Chondrocyte (in vitro differentiated cells): ENCODE data around the gene CD9. TPM values are rescaled to one million over a fixed set of nuclear protein-coding genes. Genes with fewer than 3 reads are reported as not detected.

ENCODE experiments used
- DNase-seq: peaks from one replicate; pipeline ENCODE4 v3.0.0; 2021; ENCODE audit warnings: mixed read lengths, low spot score
- H3K27ac Mint-ChIP-seq: one replicate; pipeline ENCODE4 v1.8.0; 2021; ENCODE audit warnings: mild to moderate bottlenecking, moderate library complexity, mixed read lengths; ENCODE audit not compliant: unreplicated experiment
- H3K27me3 Mint-ChIP-seq: 2 replicates; pipeline ENCODE4 v1.8.0; 2021; ENCODE audit warnings: low read depth, mixed read lengths
- H3K36me3 Mint-ChIP-seq: 2 replicates; pipeline ENCODE4 v1.8.0; 2021; ENCODE audit warnings: low read depth, mixed read lengths
- H3K4me1 Mint-ChIP-seq: 2 replicates; pipeline ENCODE4 v1.8.0; 2021; ENCODE audit warnings: low read depth, mild to moderate bottlenecking, mixed read lengths
- H3K4me3 Mint-ChIP-seq: one replicate; pipeline ENCODE4 v1.8.0; 2021; ENCODE audit warnings: mild to moderate bottlenecking, moderate library complexity, mixed read lengths; ENCODE audit not compliant: unreplicated experiment
- H3K9me3 Mint-ChIP-seq: 2 replicates; pipeline ENCODE4 v1.8.0; 2021; ENCODE audit warnings: low read depth, mixed read lengths
- total RNA-seq: library from RNA; stranded (reverse); gene quantifications from 3 replicates; pipeline ENCODE4 v1.2.1, GENCODE V29; 2021
- TF ChIP-seq, protein P1 (sequence below): fragments of 200-600 bp; sonication (generic); IDR thresholded peaks from 2 replicates; pipeline ENCODE4 v1.5.0; 2021; ENCODE audit warnings: antibody characterized with exemption, mild to moderate bottlenecking, moderate library complexity

CD9 gene
- total RNA-seq, 1 donor from 2014 or later: 60.7 TPM

DNA sequence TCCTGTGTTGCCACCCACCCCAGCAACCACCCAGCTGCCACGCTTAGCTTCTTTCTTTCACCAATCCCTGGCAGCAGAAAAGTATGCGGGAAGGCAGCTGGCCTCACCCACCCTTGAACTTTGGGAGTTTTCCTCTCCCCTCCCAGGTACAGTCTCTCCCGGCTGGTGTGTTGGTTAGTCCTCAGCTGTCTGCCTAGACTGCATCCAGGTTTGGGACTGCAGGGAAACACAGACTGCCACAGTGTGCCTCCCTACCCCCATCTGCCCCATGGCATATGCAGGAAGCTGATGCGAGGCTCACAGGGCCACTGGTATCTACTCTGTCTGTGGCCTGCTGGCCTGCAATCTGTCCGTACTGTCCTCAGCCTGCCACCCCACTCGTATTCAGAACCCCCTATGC, 2.1 kb downstream of the CD9 start:
- DNase-seq: no peak
- peak overlapping the region; percentile 41 for H3K4me3 Mint-ChIP-seq
- peaks cover 45% of the 10 kb centered on the region for H3K4me1 Mint-ChIP-seq
- H3K27me3 Mint-ChIP-seq: no peaks in the 10 kb centered on the region
- no peaks in the 10 kb centered on the region for H3K9me3 Mint-ChIP-seq
- H3K36me3 Mint-ChIP-seq: no peaks in the 10 kb centered on the region
- H3K27ac Mint-ChIP-seq: peak overlapping the region; percentile 37
- TF ChIP-seq, protein P1, sequence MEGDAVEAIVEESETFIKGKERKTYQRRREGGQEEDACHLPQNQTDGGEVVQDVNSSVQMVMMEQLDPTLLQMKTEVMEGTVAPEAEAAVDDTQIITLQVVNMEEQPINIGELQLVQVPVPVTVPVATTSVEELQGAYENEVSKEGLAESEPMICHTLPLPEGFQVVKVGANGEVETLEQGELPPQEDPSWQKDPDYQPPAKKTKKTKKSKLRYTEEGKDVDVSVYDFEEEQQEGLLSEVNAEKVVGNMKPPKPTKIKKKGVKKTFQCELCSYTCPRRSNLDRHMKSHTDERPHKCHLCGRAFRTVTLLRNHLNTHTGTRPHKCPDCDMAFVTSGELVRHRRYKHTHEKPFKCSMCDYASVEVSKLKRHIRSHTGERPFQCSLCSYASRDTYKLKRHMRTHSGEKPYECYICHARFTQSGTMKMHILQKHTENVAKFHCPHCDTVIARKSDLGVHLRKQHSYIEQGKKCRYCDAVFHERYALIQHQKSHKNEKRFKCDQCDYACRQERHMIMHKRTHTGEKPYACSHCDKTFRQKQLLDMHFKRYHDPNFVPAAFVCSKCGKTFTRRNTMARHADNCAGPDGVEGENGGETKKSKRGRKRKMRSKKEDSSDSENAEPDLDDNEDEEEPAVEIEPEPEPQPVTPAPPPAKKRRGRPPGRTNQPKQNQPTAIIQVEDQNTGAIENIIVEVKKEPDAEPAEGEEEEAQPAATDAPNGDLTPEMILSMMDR: no peak

DNA sequence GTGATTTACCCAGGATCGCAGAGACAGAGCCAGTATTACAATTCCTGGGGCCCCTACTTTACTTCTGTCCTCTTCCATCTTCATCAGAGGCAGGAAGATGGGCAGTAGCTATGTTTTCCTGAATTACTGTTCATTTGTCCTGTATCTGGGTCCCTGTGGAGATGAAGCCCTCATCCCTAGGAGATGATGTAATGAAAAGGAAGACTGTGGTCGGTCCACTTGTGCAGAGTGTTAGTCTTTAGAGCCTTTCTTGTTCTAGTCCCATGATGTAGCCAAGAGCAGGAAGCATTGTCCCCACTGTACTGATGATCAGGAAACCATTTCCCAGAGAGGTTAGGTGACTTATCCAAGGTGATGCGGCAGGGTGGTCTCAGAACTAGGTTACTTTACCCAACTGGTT, 2.6 kb downstream of the CD9 start:
- Mint-ChIP-seq H3K36me3 (no peaks in the 10 kb centered on the region), H3K4me1 (peaks cover 48% of the 10 kb centered on the region), H3K4me3 (no peak overlapping the region), H3K9me3 (no peaks in the 10 kb centered on the region), H3K27me3 (no peaks in the 10 kb centered on the region), H3K27ac (peak overlapping the region; percentile 37)
- TF ChIP-seq, protein P1: no peak
- DNase-seq: no peak

DNA sequence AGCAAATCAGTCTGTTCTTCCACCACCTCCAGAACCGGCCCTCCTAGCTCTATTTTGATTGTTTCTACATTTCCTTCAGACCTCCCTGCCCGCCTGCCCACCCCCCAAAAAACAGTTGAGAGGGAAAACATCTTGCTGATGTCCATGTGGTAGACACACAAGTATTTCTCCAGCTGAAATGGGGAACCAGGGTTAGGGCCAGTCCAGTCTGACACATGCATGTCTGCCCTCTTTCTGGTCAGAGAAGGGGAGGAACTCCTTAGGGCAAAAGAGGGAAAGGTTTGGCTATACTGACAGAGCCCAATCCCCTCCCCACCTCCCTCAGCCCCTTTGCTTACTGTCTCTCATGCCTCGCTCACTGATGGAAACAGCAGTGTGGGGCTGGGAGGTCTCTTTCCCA, 3.4 kb downstream of the CD9 start:
- TF ChIP-seq, protein P1: no peak
- Mint-ChIP-seq H3K27ac (no peak overlapping the region), H3K27me3 (no peaks in the 10 kb centered on the region), H3K9me3 (no peaks in the 10 kb centered on the region), H3K36me3 (no peaks in the 10 kb centered on the region), H3K4me3 (no peak overlapping the region), H3K4me1 (peaks cover 48% of the 10 kb centered on the region)
- no peak for DNase-seq

DNA sequence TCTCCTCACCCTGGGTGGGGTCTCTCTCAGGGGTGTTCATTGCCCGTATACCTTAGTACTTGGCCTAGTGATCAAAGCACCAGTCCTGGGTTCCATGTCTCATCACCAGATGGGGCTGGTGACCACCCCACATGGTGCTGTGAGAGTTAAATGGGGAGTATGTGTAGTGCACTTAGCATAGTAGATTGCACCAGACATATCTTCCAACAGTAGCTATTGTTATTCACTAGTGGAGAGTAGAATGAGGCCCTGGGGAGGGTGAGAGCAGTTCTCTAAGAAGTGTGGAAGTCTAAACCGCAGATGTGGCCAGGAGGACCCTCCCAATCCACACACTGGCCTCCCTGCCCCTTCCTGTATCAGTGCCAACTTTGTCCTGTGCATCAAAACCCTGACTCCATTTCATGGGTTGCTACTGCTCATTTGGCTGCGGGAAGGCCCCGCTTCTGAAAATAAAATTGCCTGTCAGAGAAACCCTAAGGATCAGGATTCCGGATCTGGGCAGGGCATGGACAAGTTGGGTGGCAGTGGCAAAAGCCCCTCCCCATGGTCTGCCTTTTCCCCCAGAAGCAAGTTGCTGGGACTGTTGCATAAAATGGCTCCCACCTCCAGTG, 4.4 kb downstream of the CD9 start:
- no peak for DNase-seq
- TF ChIP-seq, protein P1: peak; percentile 17
- Mint-ChIP-seq H3K27me3 (no peaks in the 10 kb centered on the region), H3K4me1 (peaks cover 49% of the 10 kb centered on the region), H3K9me3 (no peaks in the 10 kb centered on the region), H3K4me3 (no peak overlapping the region), H3K27ac (peak overlapping the region; percentile 41), H3K36me3 (no peaks in the 10 kb centered on the region)

DNA sequence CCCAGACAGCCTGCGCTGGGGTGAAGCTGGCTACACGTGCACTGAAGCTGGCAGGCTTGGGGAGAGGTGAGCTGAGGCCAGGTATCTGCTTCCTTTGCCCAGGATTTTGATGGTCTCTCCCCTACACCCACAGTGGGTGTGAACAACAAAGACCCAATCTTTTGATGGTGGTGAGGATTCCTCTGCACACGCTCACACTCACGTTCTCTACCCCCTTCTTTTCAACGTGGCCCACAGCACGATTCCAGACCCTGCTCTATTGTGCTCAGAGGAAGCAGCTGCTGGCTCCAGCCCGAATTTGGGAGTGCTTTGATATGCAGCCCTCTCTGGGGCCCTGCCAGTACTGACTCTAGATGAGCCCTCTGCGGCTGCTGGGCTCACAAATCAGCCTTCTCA, 4.9 kb downstream of the CD9 start:
- no peaks in the 10 kb centered on the region for H3K36me3 Mint-ChIP-seq
- DNase-seq: no peak
- H3K9me3 Mint-ChIP-seq: no peaks in the 10 kb centered on the region
- peak overlapping the region; percentile 19 for H3K27ac Mint-ChIP-seq
- TF ChIP-seq, protein P1: no peak
- peaks cover 51% of the 10 kb centered on the region for H3K4me1 Mint-ChIP-seq
- no peak overlapping the region for H3K4me3 Mint-ChIP-seq
- no peaks in the 10 kb centered on the region for H3K27me3 Mint-ChIP-seq
